Neural progenitor cell (in vitro differentiated cells): ENCODE data around the gene TC2N. TPM values are rescaled to one million over a fixed set of nuclear protein-coding genes. Genes with fewer than 3 reads are reported as not detected.
A peak's percentile ranks its signal among the peaks of the same experiment; 100 is the strongest.

Experiments used
- DNase-seq: peaks from one replicate; pipeline ENCODE4 v3.0.0-alpha.2; 2016; ENCODE audit warnings: low spot score
- H2AFZ ChIP-seq: fragments of 200-600 bp; sonication (generic); replicated peaks from 2 replicates; pipeline ENCODE4 v1.6.1; 2016; ENCODE audit warnings: antibody characterized with exemption
- H3F3A ChIP-seq: fragments of 200-600 bp; sonication (generic); 2 replicates; pipeline ENCODE4 v1.6.1; 2016; ENCODE audit warnings: antibody characterized with exemption, low read depth
- H3K27ac ChIP-seq: fragments of 200-600 bp; sonication (generic); 2 replicates; pipeline ENCODE4 v1.5.1; 2016; ENCODE audit warnings: mild to moderate bottlenecking
- H3K27me3 ChIP-seq: fragments of 200-600 bp; sonication (generic); 2 replicates; pipeline ENCODE4 v1.6.1; 2016; ENCODE audit warnings: mild to moderate bottlenecking, moderate library complexity
- H3K36me3 ChIP-seq: fragments of 200-600 bp; sonication (generic); 2 replicates; pipeline ENCODE4 v1.5.1; 2016
- H3K4me1 ChIP-seq: fragments of 200-600 bp; sonication (generic); 2 replicates; pipeline ENCODE4 v1.6.1; 2016; ENCODE audit warnings: mixed run types
- H3K4me2 ChIP-seq: fragments of 200-600 bp; sonication (generic); 2 replicates; pipeline ENCODE4 v1.6.1; 2016
- H3K4me3 ChIP-seq: fragments of 200-600 bp; sonication (generic); 2 replicates; pipeline ENCODE4 v1.5.1; 2016
- H3K79me2 ChIP-seq: fragments of 200-600 bp; sonication (generic); 2 replicates; pipeline ENCODE4 v1.6.1; 2016; ENCODE audit warnings: low read depth
- H3K9ac ChIP-seq: fragments of 200-600 bp; sonication (generic); 2 replicates; pipeline ENCODE4 v1.6.1; 2016
- H3K9me3 ChIP-seq: fragments of 200-600 bp; sonication (generic); 2 replicates; pipeline ENCODE4 v1.5.1; 2016; ENCODE audit warnings: low read depth
- H4K20me1 ChIP-seq: fragments of 200-600 bp; sonication (generic); 2 replicates; pipeline ENCODE4 v1.6.1; 2016; ENCODE audit warnings: low read depth
- H3K27ac Mint-ChIP-seq: 3 replicates; pipeline ENCODE4 v1.8.0; 2021; ENCODE audit warnings: mixed read lengths
- H3K27me3 Mint-ChIP-seq: 2 replicates; pipeline ENCODE4 v1.8.0; 2022; ENCODE audit warnings: low read depth, mild to moderate bottlenecking, inconsistent platforms, moderate library complexity, mixed read lengths; ENCODE audit not compliant: insufficient read depth
- H3K36me3 Mint-ChIP-seq: 3 replicates; pipeline ENCODE4 v1.8.0; 2021; ENCODE audit warnings: mixed read lengths
- H3K4me1 Mint-ChIP-seq: 3 replicates; pipeline ENCODE4 v1.8.0; 2021; ENCODE audit warnings: mixed read lengths
- H3K4me3 Mint-ChIP-seq: 3 replicates; pipeline ENCODE4 v1.8.0; 2021; ENCODE audit warnings: mild to moderate bottlenecking, moderate library complexity, mixed read lengths
- H3K9me3 Mint-ChIP-seq: 3 replicates; pipeline ENCODE4 v1.8.0; 2020; ENCODE audit warnings: mixed read lengths
- EZH2 ChIP-seq: fragments of 200-600 bp; sonication (generic); IDR thresholded peaks from 2 replicates; pipeline ENCODE4 v1.6.1; 2017; ENCODE audit warnings: antibody characterized with exemption, mild to moderate bottlenecking, moderate library complexity
- EZH2phosphoT487 ChIP-seq: fragments of 200-600 bp; sonication (generic); IDR thresholded peaks from 2 replicates; pipeline ENCODE4 v1.6.1; 2017; ENCODE audit warnings: antibody characterized with exemption
- total RNA-seq: library from RNA; depleted of rRNA; stranded (reverse); fragments of >200 nt; gene quantifications from 2 replicates; pipeline ENCODE4 v1.2.3, GENCODE V29; 2015; ENCODE audit warnings: low replicate concordance
- TF ChIP-seq, protein P1 (sequence below): fragments of 200-600 bp; sonication (generic); IDR thresholded peaks from 2 replicates; pipeline ENCODE4 v1.5.1; 2017; ENCODE audit warnings: antibody characterized with exemption, mild to moderate bottlenecking

The TC2N gene
- total RNA-seq, 1 donor from 2014 or later: 5.8 TPM

- no peaks in the 10 kb centered on the region for H3F3A ChIP-seq
- H3K4me1 ChIP-seq: peaks cover 5% of the 10 kb centered on the region
- Mint-ChIP-seq H3K4me3 (no peak overlapping the region), H3K4me1 (peaks cover under 1% of the 10 kb centered on the region), H3K36me3 (no peaks in the 10 kb centered on the region), H3K27me3 (peaks cover 5% of the 10 kb centered on the region), H3K9me3 (no peaks in the 10 kb centered on the region), H3K27ac (no peak overlapping the region)
- no peak overlapping the region for H2AFZ ChIP-seq
- no peaks in the 10 kb centered on the region for H4K20me1 ChIP-seq
- no peaks in the 10 kb centered on the region for H3K9me3 ChIP-seq
- TF ChIP-seq EZH2: no peak
- no peak for TF ChIP-seq EZH2phosphoT487
- TF ChIP-seq, protein P1, sequence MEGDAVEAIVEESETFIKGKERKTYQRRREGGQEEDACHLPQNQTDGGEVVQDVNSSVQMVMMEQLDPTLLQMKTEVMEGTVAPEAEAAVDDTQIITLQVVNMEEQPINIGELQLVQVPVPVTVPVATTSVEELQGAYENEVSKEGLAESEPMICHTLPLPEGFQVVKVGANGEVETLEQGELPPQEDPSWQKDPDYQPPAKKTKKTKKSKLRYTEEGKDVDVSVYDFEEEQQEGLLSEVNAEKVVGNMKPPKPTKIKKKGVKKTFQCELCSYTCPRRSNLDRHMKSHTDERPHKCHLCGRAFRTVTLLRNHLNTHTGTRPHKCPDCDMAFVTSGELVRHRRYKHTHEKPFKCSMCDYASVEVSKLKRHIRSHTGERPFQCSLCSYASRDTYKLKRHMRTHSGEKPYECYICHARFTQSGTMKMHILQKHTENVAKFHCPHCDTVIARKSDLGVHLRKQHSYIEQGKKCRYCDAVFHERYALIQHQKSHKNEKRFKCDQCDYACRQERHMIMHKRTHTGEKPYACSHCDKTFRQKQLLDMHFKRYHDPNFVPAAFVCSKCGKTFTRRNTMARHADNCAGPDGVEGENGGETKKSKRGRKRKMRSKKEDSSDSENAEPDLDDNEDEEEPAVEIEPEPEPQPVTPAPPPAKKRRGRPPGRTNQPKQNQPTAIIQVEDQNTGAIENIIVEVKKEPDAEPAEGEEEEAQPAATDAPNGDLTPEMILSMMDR: no peak
- DNase-seq: no peak
- no peaks in the 10 kb centered on the region for H3K36me3 ChIP-seq
- no peak overlapping the region for H3K9ac ChIP-seq
- no peaks in the 10 kb centered on the region for H3K27me3 ChIP-seq
- no peak overlapping the region for H3K27ac ChIP-seq
- H3K4me2 ChIP-seq: no peak overlapping the region
- no peaks in the 10 kb centered on the region for H3K79me2 ChIP-seq
- H3K4me3 ChIP-seq: no peak overlapping the region
Observed at GRCh38 chr14:91857614-91858013, 9.7 kb downstream of the TC2N start.

DNA sequence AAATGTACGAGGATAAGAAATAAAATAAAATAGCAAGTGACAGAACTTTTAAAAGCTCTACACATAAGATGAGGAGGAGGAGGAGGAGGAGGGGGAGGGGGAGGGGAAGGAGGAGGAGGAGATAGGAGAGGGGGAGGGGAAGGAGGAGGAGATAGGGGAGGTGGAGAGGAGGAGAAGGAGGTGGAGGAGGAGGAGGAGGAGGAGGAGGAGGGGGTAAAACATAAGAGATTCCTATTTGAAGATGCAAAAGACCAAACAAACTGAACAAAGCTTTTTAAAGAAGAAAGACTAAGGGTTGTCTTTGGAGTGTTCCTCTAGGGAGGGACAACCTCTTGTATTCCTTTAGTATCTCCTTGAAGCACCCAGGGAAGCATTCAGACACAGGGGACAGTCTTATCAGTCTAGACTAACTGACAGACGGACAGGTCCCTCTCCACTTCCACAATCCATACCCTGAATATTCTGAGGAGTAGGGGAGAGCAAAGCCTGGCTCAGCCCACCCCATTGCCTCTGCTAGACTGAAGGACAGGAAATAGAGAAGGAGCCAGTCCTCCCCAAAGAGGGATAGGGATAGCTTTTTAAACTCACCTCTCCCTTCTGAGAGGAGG, 12.9 kb downstream of the TC2N start:
- Histone ChIP-seq H3F3A (no peaks in the 10 kb centered on the region), H4K20me1 (no peaks in the 10 kb centered on the region), H3K79me2 (no peaks in the 10 kb centered on the region), H3K4me1 (peaks cover 5% of the 10 kb centered on the region), H3K4me3 (no peak overlapping the region), H3K36me3 (no peaks in the 10 kb centered on the region), H3K27ac (no peak overlapping the region), H3K4me2 (no peak overlapping the region), H3K27me3 (no peaks in the 10 kb centered on the region), H3K9me3 (no peaks in the 10 kb centered on the region), H3K9ac (no peak overlapping the region), H2AFZ (peak overlapping the region; percentile 50)
- Mint-ChIP-seq H3K27me3 (peaks cover 5% of the 10 kb centered on the region), H3K9me3 (no peaks in the 10 kb centered on the region), H3K4me1 (no peaks in the 10 kb centered on the region), H3K27ac (no peak overlapping the region), H3K36me3 (no peaks in the 10 kb centered on the region), H3K4me3 (no peak overlapping the region)
- no peak for DNase-seq
- TF ChIP-seq EZH2phosphoT487 (no peak), EZH2 (no peak)
- TF ChIP-seq, protein P1: no peak

- Mint-ChIP-seq H3K9me3 (no peaks in the 10 kb centered on the region), H3K27me3 (peaks cover 2% of the 10 kb centered on the region), H3K27ac (no peak overlapping the region), H3K4me3 (no peak overlapping the region), H3K36me3 (no peaks in the 10 kb centered on the region), H3K4me1 (no peaks in the 10 kb centered on the region)
- Histone ChIP-seq H3K4me1 (peaks cover 5% of the 10 kb centered on the region), H3K36me3 (no peaks in the 10 kb centered on the region), H3F3A (no peaks in the 10 kb centered on the region), H2AFZ (no peak overlapping the region), H3K9me3 (no peaks in the 10 kb centered on the region), H3K4me3 (no peak overlapping the region), H3K4me2 (no peak overlapping the region), H4K20me1 (no peaks in the 10 kb centered on the region), H3K27me3 (no peaks in the 10 kb centered on the region), H3K79me2 (no peaks in the 10 kb centered on the region), H3K27ac (no peak overlapping the region), H3K9ac (no peak overlapping the region)
- DNase-seq: no peak
- TF ChIP-seq, protein P1: no peak
Observed at GRCh38 chr14:91851563-91851962, 15.8 kb downstream of the TC2N start.
